ENCODE measurements around the gene RIN3.
A peak's percentile ranks its signal among the peaks of the same experiment; 100 is the strongest.

Gene RIN3

DNA sequence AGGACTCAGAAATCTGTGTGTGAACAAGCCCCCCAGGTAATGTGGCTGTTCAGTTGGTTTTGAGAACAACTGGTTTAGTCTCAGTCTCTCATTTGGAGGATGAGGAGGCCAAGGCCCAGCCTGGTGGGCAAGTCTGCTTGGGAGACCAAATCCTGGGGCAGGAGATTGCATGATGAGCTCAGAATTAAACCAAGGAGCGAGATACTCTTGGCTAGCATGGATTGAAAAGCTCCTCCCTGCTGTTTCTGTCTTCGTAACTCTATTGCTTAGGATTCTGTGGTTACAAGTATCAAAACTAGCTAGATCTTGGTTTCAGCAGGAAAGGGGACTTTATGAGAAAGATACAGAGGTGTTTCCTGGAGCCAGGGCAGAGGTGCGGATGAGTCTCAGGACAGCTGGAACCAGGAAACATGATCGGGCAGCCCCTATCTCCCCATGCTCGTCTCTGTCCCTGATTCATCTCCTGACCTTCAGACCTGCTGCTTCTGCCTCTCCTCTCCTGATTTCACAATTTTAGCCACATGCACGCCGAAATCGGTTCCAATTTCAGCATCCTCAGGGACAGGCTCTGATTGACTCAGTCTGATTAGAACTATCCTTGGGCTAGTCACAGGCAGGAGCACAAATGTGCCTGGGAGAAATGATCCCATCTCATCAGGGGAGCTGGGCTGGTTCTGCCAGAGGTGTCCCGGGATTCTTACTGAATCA is 40.2 kb upstream of the RIN3 start:
- H3K4me3 ChIP-seq (ENCODE audit: low read depth, low read length) = no peak overlapping the region
- TF ChIP-seq, protein P1, sequence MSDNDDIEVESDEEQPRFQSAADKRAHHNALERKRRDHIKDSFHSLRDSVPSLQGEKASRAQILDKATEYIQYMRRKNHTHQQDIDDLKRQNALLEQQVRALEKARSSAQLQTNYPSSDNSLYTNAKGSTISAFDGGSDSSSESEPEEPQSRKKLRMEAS (IDR thresholded peaks at IDR 0.05; ENCODE audit: low read depth, low read length) = peak; percentile 40; the same call in 1 of the 2 replicates
- TF ChIP-seq POLR2A (IDR thresholded peaks at IDR 0.05; ENCODE audit: extremely low read depth, insufficient read length) (no peak), MYC (IDR thresholded peaks at IDR 0.05; ENCODE audit: low read depth, low read length) (0 out of 2 replicates have a peak, but pooled peaks have one; percentile 40)
- TF ChIP-seq, protein P2, sequence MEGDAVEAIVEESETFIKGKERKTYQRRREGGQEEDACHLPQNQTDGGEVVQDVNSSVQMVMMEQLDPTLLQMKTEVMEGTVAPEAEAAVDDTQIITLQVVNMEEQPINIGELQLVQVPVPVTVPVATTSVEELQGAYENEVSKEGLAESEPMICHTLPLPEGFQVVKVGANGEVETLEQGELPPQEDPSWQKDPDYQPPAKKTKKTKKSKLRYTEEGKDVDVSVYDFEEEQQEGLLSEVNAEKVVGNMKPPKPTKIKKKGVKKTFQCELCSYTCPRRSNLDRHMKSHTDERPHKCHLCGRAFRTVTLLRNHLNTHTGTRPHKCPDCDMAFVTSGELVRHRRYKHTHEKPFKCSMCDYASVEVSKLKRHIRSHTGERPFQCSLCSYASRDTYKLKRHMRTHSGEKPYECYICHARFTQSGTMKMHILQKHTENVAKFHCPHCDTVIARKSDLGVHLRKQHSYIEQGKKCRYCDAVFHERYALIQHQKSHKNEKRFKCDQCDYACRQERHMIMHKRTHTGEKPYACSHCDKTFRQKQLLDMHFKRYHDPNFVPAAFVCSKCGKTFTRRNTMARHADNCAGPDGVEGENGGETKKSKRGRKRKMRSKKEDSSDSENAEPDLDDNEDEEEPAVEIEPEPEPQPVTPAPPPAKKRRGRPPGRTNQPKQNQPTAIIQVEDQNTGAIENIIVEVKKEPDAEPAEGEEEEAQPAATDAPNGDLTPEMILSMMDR (IDR thresholded peaks at IDR 0.05; ENCODE audit: low read depth, low read length) = no peak
- DNase-seq (ENCODE audit: low read depth) = peak; percentile 62

DNA sequence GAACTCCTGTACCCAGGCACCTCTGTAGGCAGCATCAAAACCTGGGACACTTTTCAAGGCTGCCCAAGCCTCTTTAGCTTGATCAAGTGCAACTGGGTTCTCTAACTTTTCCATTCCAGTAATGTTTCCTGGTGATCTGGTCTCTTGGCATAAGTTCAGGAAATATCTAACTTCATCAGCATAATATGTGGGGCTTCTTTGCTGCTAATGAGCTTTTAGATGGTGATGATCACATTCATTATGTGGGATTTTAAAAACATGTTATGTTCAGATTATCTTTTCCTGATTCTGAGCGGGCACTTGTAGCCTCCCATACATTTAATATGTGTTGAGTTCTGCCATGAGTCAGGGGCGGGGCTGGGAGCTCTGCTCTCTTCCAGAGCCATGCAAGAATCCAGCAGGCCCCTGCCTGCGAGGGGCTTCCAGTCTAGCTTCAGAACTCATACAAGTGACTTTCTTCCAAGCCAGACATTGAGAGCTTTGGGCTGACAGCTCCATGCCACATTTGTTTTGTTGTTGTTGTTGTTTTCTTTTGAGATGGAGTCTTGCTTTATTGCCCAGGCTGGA is 39.5 kb upstream of the RIN3 start:
- no peak overlapping the region for H3K4me3 ChIP-seq (ENCODE audit: low read depth, low read length)
- TF ChIP-seq MYC (IDR thresholded peaks at IDR 0.05; ENCODE audit: low read depth, low read length) = no peak
- TF ChIP-seq, protein P2 (IDR thresholded peaks at IDR 0.05; ENCODE audit: low read depth, low read length) = no peak
- TF ChIP-seq POLR2A (IDR thresholded peaks at IDR 0.05; ENCODE audit: extremely low read depth, insufficient read length) = no peak
- TF ChIP-seq, protein P1 (IDR thresholded peaks at IDR 0.05; ENCODE audit: low read depth, low read length) = no peak
- no peak for DNase-seq (ENCODE audit: low read depth)

DNA sequence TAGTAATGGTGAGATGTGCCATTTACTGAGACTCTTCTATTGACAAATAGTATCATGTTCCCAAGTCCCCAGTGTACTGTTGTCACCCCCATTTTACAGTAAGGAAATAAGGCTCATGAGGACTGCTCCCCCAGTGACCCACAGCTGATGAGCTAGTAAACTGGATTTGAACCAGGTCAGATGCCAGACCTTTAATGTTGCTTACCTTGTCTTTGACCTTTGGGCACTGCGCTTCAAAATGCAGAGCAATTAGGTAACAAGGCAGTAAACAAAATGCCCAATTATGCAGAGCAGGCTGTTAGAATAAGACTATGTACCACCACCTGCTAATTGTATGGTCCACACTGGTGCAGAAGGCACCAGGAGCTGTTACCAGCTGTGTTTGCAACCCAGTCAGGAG is 38.5 kb upstream of the RIN3 start:
- no peak overlapping the region for H3K4me3 ChIP-seq (ENCODE audit: low read depth, low read length)
- no peak for DNase-seq (ENCODE audit: low read depth)
- TF ChIP-seq POLR2A (IDR thresholded peaks at IDR 0.05; ENCODE audit: extremely low read depth, insufficient read length) = no peak
- TF ChIP-seq, protein P1 (IDR thresholded peaks at IDR 0.05; ENCODE audit: low read depth, low read length) = no peak
- TF ChIP-seq MYC (IDR thresholded peaks at IDR 0.05; ENCODE audit: low read depth, low read length) = no peak
- TF ChIP-seq, protein P2 (IDR thresholded peaks at IDR 0.05; ENCODE audit: low read depth, low read length) = no peak

DNA sequence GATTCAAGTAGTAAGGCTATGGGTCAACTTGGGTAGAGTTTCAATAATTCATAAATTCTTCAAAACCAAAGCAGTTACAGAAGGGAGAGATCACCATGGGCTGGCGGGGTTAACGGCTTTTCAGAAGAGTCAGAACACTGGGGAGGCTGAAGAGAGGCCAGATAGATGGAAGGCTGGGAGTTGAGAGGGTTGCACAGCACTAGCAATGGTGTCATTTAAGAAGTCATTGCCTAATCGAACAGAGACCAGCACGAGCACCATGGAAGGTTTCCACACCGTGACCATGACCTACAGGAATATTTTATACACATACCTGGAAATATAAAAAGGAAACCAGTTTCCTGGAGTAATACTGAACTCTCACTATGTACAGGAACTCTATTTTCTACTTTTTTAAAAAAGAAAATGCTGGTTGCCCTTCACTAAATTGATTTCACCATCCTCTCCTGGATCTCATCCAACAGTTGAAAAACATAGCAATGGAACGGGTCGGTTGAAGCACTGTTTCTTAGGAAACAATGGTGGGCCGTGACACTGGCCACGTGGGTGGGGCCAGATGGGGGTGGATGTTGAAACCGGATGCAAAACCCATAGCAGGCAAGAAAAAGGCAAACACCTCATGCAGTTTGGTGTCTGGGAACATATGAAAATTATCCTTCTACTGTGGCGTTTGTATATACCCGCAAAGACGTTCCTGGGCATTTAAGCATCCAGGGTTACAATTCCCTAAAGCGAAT is 38.0 kb upstream of the RIN3 start:
- peak; percentile 93 for TF ChIP-seq MYC (IDR thresholded peaks at IDR 0.05; ENCODE audit: low read depth, low read length)
- TF ChIP-seq, protein P2 (IDR thresholded peaks at IDR 0.05; ENCODE audit: low read depth, low read length) = no peak
- no peak for TF ChIP-seq POLR2A (IDR thresholded peaks at IDR 0.05; ENCODE audit: extremely low read depth, insufficient read length)
- TF ChIP-seq, protein P1 (IDR thresholded peaks at IDR 0.05; ENCODE audit: low read depth, low read length) = peak; percentile 97
- H3K4me3 ChIP-seq (ENCODE audit: low read depth, low read length) = peak overlapping the region; percentile 41
- DNase-seq (ENCODE audit: low read depth) = peak; percentile 96

DNA sequence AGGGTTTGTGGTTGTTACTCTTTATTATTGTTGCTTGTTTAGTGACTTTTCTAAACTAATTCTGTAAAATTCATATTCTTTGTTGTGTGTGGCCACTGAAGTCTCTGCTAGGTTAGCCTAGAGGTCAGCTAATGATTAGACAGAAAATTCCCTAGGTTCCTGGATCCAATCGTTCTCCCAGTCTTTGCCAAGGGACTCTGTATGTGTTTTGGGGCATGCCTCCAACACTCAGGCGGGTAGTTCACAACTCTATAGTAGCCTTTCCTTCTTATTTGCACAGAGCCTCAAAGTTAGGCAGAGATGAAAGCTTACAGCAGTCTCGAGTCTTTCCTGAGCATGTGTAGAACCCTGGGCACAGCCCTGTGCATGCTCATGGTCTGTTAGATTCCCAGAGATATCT is 32.7 kb upstream of the RIN3 start:
- H3K4me3 ChIP-seq (ENCODE audit: low read depth, low read length) = no peak overlapping the region
- TF ChIP-seq POLR2A (IDR thresholded peaks at IDR 0.05; ENCODE audit: extremely low read depth, insufficient read length) = no peak
- TF ChIP-seq, protein P2 (IDR thresholded peaks at IDR 0.05; ENCODE audit: low read depth, low read length) = no peak
- no peak for TF ChIP-seq MYC (IDR thresholded peaks at IDR 0.05; ENCODE audit: low read depth, low read length)
- TF ChIP-seq, protein P1 (IDR thresholded peaks at IDR 0.05; ENCODE audit: low read depth, low read length) = no peak
- DNase-seq (ENCODE audit: low read depth) = no peak

Measured in NB4 (cell line).